HG03045 (cell line): ENCODE results near the gene KCNG1.

Experiments used
- ATAC-seq: cut with Tn5 transposase; IDR thresholded peaks from one replicate; pipeline ENCODE4 v1.9.1; 2021; ENCODE audit warnings: mild to moderate bottlenecking, moderate library complexity; ENCODE audit not compliant: unreplicated experiment

KCNG1 gene

DNA sequence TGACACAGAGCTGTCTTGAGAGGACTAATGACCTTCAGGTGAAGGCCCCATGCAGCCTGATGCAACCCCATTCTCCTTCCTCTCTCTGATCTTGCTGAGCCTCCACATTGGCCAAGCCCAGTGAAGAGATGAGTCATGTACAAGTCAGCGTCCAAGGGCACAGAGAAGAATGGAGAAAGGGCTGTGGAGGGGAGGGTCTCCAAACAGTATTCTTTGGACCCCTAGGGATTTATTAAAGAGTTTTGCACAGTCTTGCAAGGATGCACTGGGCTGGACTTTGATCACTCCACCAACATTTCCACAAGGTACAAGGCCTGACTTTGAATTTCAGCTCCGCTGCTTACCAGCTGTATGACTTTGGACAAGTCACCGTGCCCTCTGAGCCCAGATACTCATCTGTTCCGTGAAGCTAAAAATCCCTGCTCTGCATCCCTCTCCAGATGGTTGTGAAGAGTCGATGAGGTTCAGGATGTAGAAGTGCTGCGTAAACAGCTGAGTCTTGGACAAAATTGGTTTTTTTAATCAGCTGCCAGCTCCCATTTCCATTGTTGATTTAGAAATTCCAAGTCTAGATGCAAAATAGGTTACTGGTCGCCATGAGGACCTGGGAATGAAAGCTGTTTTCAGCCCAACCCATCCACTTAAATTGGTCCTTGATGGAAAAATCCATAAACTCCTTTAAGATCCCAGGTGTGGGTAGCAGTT lies 14.1 kb upstream of the KCNG1 start:
- no peak for ATAC-seq

DNA sequence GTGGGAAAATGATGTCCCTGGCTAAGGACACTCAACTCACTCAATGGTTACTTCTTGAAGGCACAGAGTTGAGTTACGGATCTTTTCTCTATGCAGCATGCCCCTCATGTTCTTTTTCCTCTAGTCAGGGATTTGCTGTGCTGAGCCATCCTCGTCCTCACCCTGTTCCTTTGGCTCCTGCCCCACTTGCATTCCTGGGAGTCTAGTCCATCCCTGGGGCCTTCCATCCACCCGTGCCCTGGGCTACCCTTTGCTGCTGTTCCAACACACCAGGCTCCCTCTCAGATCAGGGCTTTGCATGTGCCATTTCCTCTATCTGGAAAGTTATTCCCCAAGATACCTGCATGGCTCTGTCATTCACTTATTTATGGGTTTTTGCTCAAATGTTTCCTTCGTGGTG lies 13.3 kb upstream of the KCNG1 start:
- no peak for ATAC-seq

DNA sequence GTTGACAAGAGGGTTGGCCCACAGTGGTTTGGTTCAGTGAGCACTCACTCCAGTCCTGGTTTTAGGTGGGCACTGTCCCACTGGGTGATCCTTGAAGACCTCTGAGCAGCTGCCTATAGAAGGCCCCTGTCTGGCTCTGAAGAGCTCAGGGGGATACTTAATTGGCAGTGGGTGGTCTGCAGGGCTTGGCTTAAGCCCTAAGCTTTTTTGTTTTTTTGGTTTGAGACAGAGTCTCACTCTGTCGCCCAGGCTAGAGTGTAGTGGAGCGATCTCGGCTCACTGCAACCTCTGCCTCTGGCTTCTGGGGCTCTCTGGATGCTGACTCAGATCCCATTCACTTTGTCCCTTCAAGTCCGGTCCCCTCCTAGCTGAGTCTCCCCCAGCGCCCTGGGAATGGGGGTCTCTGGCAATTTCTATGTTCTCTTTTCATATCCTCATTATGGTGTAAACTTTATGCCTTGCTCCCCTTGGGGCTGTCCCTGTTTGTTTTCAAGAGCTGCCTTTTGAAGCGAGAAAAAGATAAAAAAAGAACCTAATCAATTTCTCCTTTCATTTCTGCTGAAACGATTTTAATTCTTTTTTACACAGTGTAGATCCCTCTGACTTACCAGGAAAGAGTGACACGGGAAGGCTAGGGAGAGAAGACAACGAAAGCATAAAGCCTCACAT lies 12.2 kb upstream of the KCNG1 start:
- ATAC-seq, result no peak

DNA sequence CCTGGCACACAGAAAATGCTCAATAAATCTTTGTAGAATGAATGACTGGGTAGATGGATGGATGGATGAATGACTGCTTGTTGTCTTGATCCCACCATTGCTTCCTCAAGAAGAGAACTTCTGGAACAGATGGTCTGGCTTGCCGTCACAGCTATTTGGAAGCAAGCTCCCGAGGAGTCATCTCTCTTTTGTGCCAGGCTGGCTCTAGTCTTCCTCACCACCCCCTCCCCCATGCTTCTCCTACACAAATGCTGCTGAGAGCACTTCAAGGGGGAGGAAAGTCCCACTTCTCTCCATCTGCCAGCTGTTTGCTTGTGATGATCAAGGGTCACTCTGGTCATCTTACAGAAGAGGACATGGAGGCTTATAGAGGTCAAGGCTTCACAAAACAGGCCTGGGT lies 11.6 kb upstream of the KCNG1 start:
- no peak for ATAC-seq

DNA sequence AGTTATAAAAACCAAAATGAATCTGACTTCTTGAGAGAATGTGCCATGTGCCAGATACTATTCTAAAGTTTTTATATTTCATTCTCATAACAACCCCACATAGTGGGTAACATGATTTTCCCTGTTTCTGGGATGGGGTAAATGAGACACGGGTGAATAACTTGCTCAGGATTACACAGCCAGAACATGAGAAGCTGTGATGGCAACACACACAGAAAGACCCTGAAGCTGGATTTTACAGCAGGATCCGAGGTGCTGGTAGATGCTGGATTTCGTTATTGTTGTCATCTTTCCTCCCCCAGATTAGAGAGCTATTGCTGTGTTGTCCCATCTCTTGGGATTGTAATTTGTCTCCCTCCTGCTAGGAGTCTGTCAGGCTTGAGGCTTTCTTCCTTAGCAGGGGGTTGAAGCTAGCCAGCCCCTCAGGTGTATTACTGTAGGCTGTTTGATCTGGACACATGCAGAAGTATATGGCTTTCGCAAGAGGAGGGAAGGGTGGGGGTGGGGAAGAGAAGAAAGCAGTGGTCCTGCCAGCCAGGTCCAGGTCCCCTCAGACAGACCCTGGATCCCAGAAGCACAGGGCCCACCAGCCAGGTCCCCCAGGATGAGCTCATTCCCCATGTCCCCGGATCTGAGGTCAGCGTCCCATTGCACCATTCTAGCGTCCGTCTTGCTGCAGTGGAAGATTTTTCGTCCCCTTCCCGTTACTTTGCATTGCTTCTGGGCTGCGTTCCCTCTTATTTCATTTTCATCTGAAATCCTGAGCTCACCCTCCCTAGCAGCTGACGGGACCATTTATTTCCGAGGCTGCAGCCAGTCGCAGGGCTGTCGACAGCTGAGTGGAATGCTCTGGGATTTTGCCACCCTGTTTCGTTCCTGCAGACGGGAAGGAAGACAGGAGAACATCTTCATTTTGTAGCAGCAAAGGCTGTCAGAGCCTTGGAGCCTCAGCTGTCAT lies 7.3 kb upstream of the KCNG1 start:
- ATAC-seq, result no peak

DNA sequence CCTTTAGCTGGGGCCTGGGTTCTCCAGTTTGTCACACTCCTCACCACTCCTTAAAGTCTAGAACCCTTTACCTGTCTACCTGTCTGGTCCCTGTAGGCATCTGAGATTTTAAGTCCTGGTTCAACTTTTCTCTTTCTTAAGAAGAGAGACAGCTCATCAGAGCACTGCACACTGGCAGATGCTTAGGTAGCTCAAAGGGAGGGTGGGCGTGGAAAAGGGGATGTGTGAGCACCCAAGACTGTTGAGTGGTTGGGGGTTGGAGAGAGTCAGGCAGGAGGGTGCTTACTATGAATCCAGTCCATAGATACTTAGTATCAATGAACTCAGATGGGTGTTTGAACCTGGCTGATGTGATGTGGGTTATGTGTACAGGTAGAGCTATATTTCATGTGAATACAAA lies 6.6 kb upstream of the KCNG1 start:
- ATAC-seq, result no peak

DNA sequence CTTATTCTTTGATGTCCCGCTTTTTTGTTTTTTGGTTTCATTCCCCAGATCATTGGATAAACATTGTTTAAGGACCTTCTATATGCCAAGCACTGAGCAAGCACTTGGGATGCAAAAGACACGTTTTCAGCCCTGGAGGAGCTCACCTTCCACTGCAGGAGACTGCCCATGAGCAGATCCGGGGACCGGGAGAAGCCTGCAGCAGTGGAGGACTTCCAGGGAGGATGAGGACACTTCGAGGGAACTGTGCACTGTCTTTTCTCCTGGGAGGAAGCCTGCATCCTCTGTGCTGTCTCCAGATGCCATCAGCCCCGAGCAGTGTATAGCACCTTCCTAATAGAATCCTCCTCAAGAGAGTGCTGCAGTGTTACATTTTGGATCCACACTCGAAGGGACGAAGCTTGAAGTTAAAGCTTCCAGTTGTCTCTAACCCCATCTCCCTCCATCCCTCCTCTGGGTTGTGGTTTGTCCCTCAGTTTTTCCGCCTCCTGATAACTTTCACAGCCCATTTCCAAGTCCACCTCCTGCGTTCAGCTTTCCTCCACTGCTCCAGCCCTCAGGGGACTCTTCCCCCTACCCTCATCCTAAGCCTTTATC lies 5.8 kb upstream of the KCNG1 start:
- no peak for ATAC-seq

DNA sequence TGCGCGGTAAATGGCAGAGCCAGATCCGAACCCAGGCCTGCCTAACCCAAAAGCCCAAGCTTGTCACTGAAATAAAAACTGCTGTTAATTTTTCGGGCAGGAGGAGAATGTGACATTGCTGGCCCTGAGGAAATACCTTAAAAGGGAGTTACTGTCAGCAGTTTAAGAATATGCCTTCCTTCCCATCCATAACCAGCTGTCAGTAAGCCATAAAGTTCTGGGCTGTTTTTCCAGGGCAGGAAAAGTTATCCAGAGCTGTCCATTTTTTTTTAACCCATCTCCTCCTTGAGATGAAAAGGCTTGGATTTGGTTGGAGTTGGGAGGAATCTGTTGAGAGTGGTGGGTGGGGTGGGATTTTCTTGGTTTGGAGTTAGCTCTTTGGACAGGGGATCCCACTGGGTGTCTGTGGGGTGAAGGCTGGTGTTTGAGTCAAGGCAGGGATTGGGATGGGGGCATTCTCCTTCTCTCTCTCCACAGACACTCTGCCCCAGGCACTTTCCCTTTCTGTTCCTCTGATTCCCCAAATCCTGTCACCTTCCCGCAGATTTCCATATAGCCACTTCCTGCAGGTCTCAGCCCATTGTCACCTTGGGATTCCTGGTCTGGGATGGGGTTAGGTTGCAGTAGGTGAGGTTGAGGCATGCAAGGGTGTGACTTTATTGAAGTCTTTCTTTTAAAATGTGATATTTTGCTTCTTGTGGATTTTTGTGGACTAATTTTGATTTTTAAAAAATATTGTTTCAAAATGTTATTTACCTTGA lies 4.3 kb upstream of the KCNG1 start:
- no peak for ATAC-seq

DNA sequence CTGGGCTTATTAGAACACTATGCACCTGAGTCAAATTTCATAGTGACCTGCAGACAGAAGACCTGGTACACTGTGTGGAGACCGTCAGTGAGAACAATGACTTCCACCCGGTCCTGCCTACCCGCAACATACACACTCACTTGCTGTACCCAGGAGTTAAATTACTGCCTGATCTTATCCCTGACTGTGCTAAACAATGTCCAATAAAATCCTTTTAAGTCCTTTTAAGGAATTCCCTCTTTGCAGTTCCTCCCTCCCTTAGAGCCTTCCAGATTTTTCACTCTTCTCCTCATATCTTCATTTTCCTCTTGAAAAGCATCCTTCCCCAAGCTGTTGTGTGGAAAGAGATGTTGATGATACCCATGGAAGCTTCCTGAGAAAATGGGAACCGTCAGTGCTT lies 3.4 kb upstream of the KCNG1 start:
- no peak for ATAC-seq

DNA sequence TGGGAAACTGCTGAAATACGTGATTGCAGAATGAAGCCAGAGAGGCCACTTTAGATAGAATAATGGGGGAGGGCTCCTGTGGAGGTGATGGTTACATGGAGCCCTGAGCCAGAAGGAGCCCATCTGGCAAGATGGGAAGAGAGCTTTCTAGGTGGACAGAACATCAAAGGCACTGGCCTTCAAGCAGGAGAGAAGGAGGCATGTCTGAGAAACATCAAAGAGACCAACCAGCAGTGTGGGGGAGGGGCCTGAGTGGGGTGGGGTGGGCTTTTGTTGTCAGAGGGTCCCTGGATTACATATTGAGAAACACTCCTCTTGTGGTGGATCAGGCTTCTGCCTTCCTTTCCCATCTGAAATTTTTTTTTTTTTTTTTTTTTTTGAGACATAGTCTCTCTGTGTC lies 1.9 kb upstream of the KCNG1 start:
- no peak for ATAC-seq

DNA sequence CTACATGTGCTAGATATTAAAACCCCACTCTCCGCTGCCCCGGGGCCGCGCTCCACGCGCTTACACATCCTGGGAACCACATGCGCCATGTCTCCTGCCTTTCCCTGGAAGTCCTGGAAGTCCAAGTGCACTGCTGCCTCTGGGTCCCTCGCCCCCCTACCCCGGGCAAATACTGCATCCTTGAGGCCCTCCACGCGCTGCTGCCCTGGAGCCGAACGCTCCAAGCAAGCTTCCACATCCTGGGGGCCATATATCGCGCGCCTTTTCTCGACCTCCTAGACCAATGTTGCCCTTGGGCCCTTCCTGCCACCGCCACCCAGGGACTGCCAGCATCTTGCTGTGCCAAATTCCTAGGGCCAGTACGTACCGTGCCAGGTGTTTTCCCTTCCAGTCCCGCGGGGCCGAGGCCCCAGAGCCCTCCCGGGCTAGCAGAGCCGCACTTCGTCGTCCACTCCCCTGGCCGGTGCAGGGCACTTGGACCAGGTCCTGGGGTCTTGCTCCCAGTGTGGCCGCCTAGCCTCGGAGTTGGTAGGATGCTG lies 779 bp upstream of the KCNG1 start:
- no peak for ATAC-seq

DNA sequence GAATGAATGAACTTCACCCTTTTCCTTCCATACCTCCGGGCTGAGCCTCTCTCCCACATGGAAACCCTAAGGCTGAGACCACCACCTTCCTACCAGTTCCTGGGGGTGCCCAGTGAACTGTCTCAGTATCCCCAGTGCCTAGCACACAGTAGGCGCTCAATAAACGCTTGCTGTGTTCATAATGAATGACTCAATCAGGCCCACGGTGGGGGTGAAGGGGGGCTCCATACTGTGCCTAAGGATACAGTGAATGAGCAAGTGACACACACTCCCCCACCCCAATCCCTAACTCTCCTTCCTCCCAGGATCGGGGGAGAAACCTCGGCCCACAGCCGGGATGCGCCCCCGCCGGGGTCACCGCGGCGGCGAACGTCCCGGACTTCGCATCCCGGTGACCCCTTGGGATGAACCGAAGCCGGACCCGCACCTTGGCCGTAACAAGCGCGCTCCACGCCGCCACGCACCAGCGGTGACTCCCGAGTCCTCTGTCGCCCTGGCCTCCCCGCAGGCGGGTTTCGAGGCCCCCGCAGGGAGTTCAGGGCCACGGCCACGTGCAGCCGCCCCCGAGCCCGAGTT lies 592 bp downstream of the KCNG1 start:
- ATAC-seq, result no peak

DNA sequence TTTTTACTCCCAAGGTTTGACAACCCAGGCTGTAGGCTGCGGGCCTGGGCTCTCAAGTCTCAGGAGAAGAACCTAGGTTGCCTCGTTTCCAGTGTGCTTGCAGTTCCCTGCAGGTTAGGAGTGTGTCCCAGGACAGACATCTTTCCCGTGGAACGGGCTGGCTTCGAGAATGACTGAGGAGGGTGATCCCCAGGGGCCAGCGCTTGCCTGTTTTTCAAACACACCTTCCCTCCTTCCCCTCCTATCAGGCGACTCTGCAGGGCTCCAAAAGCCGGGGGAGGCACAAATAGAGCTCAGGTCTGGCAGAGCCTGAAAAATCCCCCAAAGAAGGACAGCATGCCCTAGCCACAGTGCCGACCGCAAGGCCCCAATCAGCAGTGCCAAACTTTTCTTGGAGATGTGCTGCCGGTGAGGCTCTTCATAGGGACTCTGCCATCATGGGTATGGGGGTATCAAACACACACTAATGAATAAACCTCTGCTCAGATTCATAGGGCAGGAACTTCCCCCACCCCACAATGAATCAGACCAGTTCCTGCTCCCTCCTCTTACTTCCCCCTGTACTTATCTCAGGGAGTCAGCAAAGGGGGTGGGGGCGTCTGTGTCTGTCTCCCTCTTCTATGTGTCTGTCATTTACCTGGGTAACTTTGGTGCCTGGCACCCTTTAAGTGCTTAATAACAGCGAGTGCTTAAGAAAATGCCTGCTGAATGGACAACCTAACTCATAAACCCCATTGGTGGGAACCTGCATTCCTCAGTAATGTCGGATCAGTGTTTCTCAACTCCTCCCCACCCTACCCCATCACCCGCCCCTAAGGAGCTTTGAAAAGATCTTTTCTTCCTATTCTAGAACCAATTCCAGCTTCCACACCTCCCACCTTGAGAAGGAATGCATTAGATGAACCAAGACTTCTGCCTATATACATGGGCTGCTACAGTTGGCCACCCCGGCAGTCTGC lies 1.6 kb downstream of the KCNG1 start:
- no peak for ATAC-seq

DNA sequence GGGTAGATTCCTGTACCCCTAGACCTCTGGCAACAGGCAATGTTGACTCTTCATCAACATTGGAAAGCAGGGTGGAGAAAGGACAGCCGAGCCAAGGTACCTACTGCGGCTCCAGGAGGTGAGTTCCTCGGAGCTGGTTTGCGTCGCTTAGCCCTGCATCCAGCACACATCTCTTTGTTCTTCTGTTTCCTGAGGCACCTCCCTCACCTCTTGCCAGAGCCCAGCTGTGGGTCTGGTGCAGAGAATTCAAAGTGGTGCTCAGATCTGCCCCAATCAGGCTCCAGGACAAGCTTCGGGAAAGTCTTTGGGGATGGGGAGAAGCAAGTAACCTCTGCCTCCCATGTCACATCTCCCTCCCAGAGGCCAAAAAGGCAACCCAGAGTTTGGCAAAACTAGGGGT lies 2.2 kb downstream of the KCNG1 start:
- ATAC-seq, result no peak

DNA sequence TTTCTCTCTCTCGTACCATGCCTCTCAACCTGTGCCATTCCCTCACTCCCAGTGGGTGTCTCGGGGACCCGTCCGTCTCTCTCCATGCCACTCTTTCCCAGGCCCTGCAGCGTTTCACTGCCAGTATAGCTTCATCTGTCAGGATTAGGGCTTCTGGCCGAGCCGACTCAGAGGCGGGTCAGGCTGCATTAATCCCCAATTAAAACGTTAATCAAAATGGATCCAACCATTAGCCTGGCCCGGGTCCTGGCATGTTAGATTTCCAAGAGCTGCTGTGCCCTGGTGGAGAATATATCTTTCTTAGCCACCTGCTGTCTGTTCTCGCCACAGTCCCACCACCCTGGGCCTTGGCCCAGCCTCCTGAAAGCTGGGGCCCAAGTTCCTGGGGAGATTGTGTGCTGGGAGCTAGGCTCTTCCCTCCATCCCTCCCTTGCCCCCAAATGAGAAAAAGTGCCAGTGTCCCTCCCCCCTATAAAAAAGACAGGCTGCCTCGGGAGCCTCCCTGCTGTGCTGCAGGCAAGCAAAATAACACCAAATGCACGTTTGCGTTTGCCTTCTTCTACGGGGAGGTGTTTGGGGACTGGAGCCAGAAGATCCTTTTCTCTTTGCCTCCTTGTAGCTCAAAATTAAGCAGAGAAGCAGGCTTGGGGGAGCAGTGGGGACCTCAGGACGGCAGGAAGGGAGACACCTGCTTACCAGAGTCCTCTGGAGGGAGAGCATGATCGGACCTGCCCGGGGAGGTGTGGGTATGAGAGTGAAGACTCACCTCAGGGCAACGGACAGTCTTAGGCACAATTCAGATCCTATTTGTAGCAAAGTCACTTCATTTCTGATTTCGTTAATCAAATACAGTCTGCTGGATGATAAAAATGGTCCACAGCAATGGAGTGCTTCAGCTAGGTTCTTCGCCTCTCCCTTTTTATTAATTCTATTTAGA lies 3.0 kb downstream of the KCNG1 start:
- ATAC-seq, result no peak

DNA sequence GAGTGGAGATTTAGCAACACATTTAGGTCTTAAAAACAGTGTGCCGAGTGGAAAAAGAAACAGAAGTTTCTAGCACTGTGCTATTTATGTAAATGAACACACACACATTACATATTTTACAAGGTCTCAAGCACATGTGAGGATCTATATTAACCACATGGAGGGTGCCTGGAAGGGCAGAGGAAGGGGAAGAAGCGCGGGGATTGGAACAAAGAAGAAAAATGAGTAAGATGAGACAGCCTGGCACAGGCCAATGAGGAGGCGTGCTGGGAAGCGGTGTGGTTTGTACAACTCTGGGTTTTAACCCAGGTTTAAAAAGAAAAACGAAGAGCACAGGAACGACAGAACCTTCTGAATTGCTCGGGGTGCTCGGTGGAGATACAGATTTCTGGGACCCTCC lies 5.7 kb downstream of the KCNG1 start:
- ATAC-seq, result no peak

DNA sequence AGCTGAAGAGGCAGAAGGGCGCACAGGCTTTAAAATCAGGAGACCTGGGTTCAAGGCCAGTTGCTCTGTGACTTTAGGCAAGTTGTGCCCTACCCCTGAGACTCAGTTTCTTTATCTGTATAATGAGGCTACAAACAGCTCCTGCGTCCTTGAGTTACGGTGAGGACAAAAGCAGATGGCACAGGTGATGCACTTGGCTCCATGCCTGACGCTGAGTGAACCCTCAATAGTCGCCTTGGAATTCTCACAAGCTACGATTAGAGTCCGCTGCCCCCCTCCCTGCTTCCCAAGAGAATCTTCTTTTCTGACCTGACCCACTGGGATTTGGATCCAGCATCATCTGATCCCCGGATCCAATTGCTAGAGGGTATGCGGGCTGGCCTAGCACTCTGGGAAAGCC lies 6.4 kb downstream of the KCNG1 start:
- ATAC-seq, result no peak
